ENCODE measurements around the gene SNU13.

DNA sequence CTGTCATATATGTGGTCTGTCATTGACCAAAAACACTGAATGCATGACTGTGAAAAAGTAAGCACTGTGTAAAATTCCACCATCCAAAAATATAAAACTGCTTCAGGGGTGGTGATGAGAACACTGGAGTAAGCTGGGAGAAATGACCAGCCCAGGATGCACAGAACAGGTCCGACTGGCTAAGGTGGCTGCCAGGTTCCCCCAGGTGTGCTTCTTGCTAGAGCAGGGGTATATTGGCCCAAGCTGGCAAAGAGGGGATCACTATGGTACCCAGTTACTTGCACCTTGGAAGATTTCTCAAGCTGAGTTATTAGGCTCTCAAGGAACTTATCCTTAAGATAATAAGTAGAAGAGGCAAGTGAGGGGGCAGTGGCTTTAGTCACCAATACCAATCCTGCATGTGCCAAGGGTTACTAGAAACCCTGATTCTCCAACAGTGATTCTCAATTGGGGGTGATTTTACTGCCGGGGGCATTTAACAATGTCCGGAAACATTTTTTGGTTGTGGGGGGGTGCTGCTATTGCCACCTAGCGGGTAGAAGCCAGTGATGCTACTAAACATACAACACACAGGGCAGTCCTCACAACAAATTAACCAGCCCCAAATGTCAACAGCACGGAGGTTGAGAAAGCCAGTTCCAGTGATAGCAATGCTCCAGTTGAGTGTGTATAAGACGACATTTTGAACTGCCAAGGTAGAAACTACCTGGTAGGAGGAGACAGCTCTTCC, 15.7 kb downstream of the SNU13 start:
- no peak for TF ChIP-seq RAD21 (IDR thresholded peaks at IDR 0.05; ENCODE audit: low read depth)
- TF ChIP-seq, protein P1, sequence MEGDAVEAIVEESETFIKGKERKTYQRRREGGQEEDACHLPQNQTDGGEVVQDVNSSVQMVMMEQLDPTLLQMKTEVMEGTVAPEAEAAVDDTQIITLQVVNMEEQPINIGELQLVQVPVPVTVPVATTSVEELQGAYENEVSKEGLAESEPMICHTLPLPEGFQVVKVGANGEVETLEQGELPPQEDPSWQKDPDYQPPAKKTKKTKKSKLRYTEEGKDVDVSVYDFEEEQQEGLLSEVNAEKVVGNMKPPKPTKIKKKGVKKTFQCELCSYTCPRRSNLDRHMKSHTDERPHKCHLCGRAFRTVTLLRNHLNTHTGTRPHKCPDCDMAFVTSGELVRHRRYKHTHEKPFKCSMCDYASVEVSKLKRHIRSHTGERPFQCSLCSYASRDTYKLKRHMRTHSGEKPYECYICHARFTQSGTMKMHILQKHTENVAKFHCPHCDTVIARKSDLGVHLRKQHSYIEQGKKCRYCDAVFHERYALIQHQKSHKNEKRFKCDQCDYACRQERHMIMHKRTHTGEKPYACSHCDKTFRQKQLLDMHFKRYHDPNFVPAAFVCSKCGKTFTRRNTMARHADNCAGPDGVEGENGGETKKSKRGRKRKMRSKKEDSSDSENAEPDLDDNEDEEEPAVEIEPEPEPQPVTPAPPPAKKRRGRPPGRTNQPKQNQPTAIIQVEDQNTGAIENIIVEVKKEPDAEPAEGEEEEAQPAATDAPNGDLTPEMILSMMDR (IDR thresholded peaks at IDR 0.05 in 2 of 3, conservative IDR thresholded peaks at IDR 0.05 in 1 of 3; ENCODE audit: borderline replicate concordance in 1 of 3, insufficient read depth in 1 of 3, low read depth in 2 of 3, low read length in 2 of 3): peak; percentile 19 to 51 (median 46); a peak in 4 of 6 replicates
- TF ChIP-seq POLR2A (IDR thresholded peaks at IDR 0.05; ENCODE audit: borderline replicate concordance, extremely low read depth, insufficient read depth, insufficient read length): no peak
- TF ChIP-seq MAX (IDR thresholded peaks at IDR 0.05): no peak
- TF ChIP-seq EZH2 (IDR thresholded peaks at IDR 0.05): no peak
- no peak for TF ChIP-seq REST (IDR thresholded peaks at IDR 0.05; ENCODE audit: low read depth)
- no peak for TF ChIP-seq FOSL1 (IDR thresholded peaks at IDR 0.05; ENCODE audit: low read depth)
- no peak for TF ChIP-seq JUND (IDR thresholded peaks at IDR 0.05)
- no peak for TF ChIP-seq ATF3 (IDR thresholded peaks at IDR 0.05)
